ENCODE data around the gene MTMR12. TPM values are rescaled to one million over a fixed set of nuclear protein-coding genes. Genes with fewer than 3 reads are reported as not detected.

The MTMR12 gene
- total and polyA plus RNA-seq, 4 donors = 8.8 to 37.8 (median 23.9) TPM

GRCh38 chr5:32270946-32271345, 41.8 kb downstream of the MTMR12 start:
- ATAC-seq (ENCODE audit: low FRiP score) (no peak), DNase-seq (no peak)
- H3K36me3 ChIP-seq (ENCODE audit: control insufficient read depth in 1 of 2, insufficient read depth in 2 of 2, low read length in 1 of 2) = peaks cover 4 to 7% of the 10 kb centered on the region in 2 donors
- H3K27ac ChIP-seq (ENCODE audit: low read depth in 1 of 2, low read length in 2 of 2) = no peak overlapping the region
- intact Hi-C loops (cut with DNase I) = no loop called here
- 71 to 96% methylated on average over 1 of the region's 1 CpG for WGBS, 2 donors
- no peaks in the 10 kb centered on the region for H3K9me3 ChIP-seq (ENCODE audit: control insufficient read depth, low read length)
- H3K4me3 ChIP-seq (ENCODE audit: low read length in 2 of 2) = no peak overlapping the region
- no peaks in the 10 kb centered on the region for H3K4me1 ChIP-seq (ENCODE audit: control insufficient read depth in 1 of 2, insufficient read depth in 2 of 2, low read length in 2 of 2)
- H3K27me3 ChIP-seq (ENCODE audit: control insufficient read depth in 1 of 2, insufficient read depth in 2 of 2, low read length in 1 of 2) = no peaks in the 10 kb centered on the region

- Histone ChIP-seq H3K9me3 (ENCODE audit: control insufficient read depth, low read length) (no peaks in the 10 kb centered on the region), H3K27ac (ENCODE audit: low read depth in 1 of 2, low read length in 2 of 2) (no peak overlapping the region), H3K36me3 (ENCODE audit: control insufficient read depth in 1 of 2, insufficient read depth in 2 of 2, low read length in 1 of 2) (peaks cover 4 to 7% of the 10 kb centered on the region in 2 donors), H3K4me1 (ENCODE audit: control insufficient read depth in 1 of 2, insufficient read depth in 2 of 2, low read length in 2 of 2) (no peaks in the 10 kb centered on the region), H3K4me3 (ENCODE audit: low read length in 2 of 2) (no peak overlapping the region), H3K27me3 (ENCODE audit: control insufficient read depth in 1 of 2, insufficient read depth in 2 of 2, low read length in 1 of 2) (no peaks in the 10 kb centered on the region)
- no peak for ATAC-seq (ENCODE audit: low FRiP score)
- no peak for DNase-seq
- intact Hi-C loops (cut with DNase I) = no loop called here
- 95 to 98% methylated on average over 4 of the region's 4 CpGs for WGBS, 2 donors
These were observed 42.6 kb downstream of the MTMR12 start for GRCh38 chr5:32270178-32270577.

- ATAC-seq (ENCODE audit: low FRiP score) = no peak
- Histone ChIP-seq H3K9me3 (ENCODE audit: control insufficient read depth, low read length) (no peaks in the 10 kb centered on the region), H3K4me1 (ENCODE audit: control insufficient read depth in 1 of 2, insufficient read depth in 2 of 2, low read length in 2 of 2) (no peaks in the 10 kb centered on the region), H3K36me3 (ENCODE audit: control insufficient read depth in 1 of 2, insufficient read depth in 2 of 2, low read length in 1 of 2) (peaks cover under 1 to 3% of the 10 kb centered on the region in 2 donors), H3K27ac (ENCODE audit: low read depth in 1 of 2, low read length in 2 of 2) (no peak overlapping the region), H3K27me3 (ENCODE audit: control insufficient read depth in 1 of 2, insufficient read depth in 2 of 2, low read length in 1 of 2) (no peaks in the 10 kb centered on the region), H3K4me3 (ENCODE audit: low read length in 2 of 2) (no peak overlapping the region)
- 91 to 92% methylated on average over 6 of the region's 6 CpGs for WGBS, 2 donors
- intact Hi-C loops (cut with DNase I) = no loop called here
- no peak for DNase-seq
These were observed 46.8 kb downstream of the MTMR12 start for GRCh38 chr5:32265902-32266301.

GRCh38 chr5:32264957-32265572, 47.7 kb downstream of the MTMR12 start:
- WGBS, 2 donors = 49 to 55% methylated on average over 4 of the region's 4 CpGs
- intact Hi-C loops (cut with DNase I) = no loop called here
- Histone ChIP-seq H3K4me1 (ENCODE audit: control insufficient read depth in 1 of 2, insufficient read depth in 2 of 2, low read length in 2 of 2) (no peaks in the 10 kb centered on the region), H3K27me3 (ENCODE audit: control insufficient read depth in 1 of 2, insufficient read depth in 2 of 2, low read length in 1 of 2) (no peaks in the 10 kb centered on the region), H3K27ac (ENCODE audit: low read depth in 1 of 2, low read length in 2 of 2) (no peak overlapping the region), H3K36me3 (ENCODE audit: control insufficient read depth in 1 of 2, insufficient read depth in 2 of 2, low read length in 1 of 2) (peaks cover 0 to 3% of the 10 kb centered on the region in 2 donors), H3K4me3 (ENCODE audit: low read length in 2 of 2) (no peak overlapping the region), H3K9me3 (ENCODE audit: control insufficient read depth, low read length) (no peaks in the 10 kb centered on the region)
- ATAC-seq (ENCODE audit: low FRiP score) = no peak
- no peak for DNase-seq

GRCh38 chr5:32263684-32264083, 49.1 kb downstream of the MTMR12 start:
- no peaks in the 10 kb centered on the region for H3K9me3 ChIP-seq (ENCODE audit: control insufficient read depth, low read length)
- H3K4me1 ChIP-seq (ENCODE audit: control insufficient read depth in 1 of 2, insufficient read depth in 2 of 2, low read length in 2 of 2) = no peaks in the 10 kb centered on the region
- H3K27ac ChIP-seq (ENCODE audit: low read depth in 1 of 2, low read length in 2 of 2) = no peak overlapping the region
- H3K4me3 ChIP-seq (ENCODE audit: low read length in 2 of 2) = no peak overlapping the region
- intact Hi-C loops (cut with DNase I) = no loop called here
- no peak for ATAC-seq (ENCODE audit: low FRiP score)
- peaks cover 0 to 3% of the 10 kb centered on the region in 2 donors for H3K36me3 ChIP-seq (ENCODE audit: control insufficient read depth in 1 of 2, insufficient read depth in 2 of 2, low read length in 1 of 2)
- DNase-seq = no peak
- 86 to 87% methylated on average over 4 of the region's 4 CpGs for WGBS, 2 donors
- no peaks in the 10 kb centered on the region for H3K27me3 ChIP-seq (ENCODE audit: control insufficient read depth in 1 of 2, insufficient read depth in 2 of 2, low read length in 1 of 2)

- Histone ChIP-seq H3K4me3 (ENCODE audit: low read length in 2 of 2) (no peak overlapping the region), H3K27ac (ENCODE audit: low read depth in 1 of 2, low read length in 2 of 2) (no peak overlapping the region), H3K4me1 (ENCODE audit: control insufficient read depth in 1 of 2, insufficient read depth in 2 of 2, low read length in 2 of 2) (no peaks in the 10 kb centered on the region), H3K27me3 (ENCODE audit: control insufficient read depth in 1 of 2, insufficient read depth in 2 of 2, low read length in 1 of 2) (no peaks in the 10 kb centered on the region), H3K9me3 (ENCODE audit: control insufficient read depth, low read length) (no peaks in the 10 kb centered on the region), H3K36me3 (ENCODE audit: control insufficient read depth in 1 of 2, insufficient read depth in 2 of 2, low read length in 1 of 2) (peaks cover 0 to 10% of the 10 kb centered on the region in 2 donors)
- intact Hi-C loops (cut with DNase I) = no loop called here
- ATAC-seq (ENCODE audit: low FRiP score) (no peak), DNase-seq (no peak)
- WGBS, 2 donors = 74 to 83% methylated on average over 2 of the region's 2 CpGs
These were observed 51.5 kb downstream of the MTMR12 start for GRCh38 chr5:32261198-32261597.

- Histone ChIP-seq H3K27ac (ENCODE audit: low read depth in 1 of 2, low read length in 2 of 2) (no peak overlapping the region), H3K27me3 (ENCODE audit: control insufficient read depth in 1 of 2, insufficient read depth in 2 of 2, low read length in 1 of 2) (no peaks in the 10 kb centered on the region), H3K4me3 (ENCODE audit: low read length in 2 of 2) (no peak overlapping the region), H3K9me3 (ENCODE audit: control insufficient read depth, low read length) (no peaks in the 10 kb centered on the region), H3K4me1 (ENCODE audit: control insufficient read depth in 1 of 2, insufficient read depth in 2 of 2, low read length in 2 of 2) (no peaks in the 10 kb centered on the region), H3K36me3 (ENCODE audit: control insufficient read depth in 1 of 2, insufficient read depth in 2 of 2, low read length in 1 of 2) (peaks cover 2 to 10% of the 10 kb centered on the region in 2 donors)
- no peak for DNase-seq
- no peak for ATAC-seq (ENCODE audit: low FRiP score)
- intact Hi-C loops (cut with DNase I) = no loop called here
- 68 to 74% methylated on average over 1 of the region's 1 CpG for WGBS, 2 donors
These were observed 53.7 kb downstream of the MTMR12 start for GRCh38 chr5:32259033-32259432.

- no peak for ATAC-seq (ENCODE audit: low FRiP score)
- Histone ChIP-seq H3K27me3 (ENCODE audit: control insufficient read depth in 1 of 2, insufficient read depth in 2 of 2, low read length in 1 of 2) (no peaks in the 10 kb centered on the region), H3K27ac (ENCODE audit: low read depth in 1 of 2, low read length in 2 of 2) (no peak overlapping the region), H3K36me3 (ENCODE audit: control insufficient read depth in 1 of 2, insufficient read depth in 2 of 2, low read length in 1 of 2) (peaks cover 2 to 10% of the 10 kb centered on the region in 2 donors), H3K9me3 (ENCODE audit: control insufficient read depth, low read length) (no peaks in the 10 kb centered on the region), H3K4me1 (ENCODE audit: control insufficient read depth in 1 of 2, insufficient read depth in 2 of 2, low read length in 2 of 2) (no peaks in the 10 kb centered on the region), H3K4me3 (ENCODE audit: low read length in 2 of 2) (no peak overlapping the region)
- no peak for DNase-seq
- WGBS, 2 donors = 92 to 99% methylated on average over 3 of the region's 3 CpGs
- intact Hi-C loops (cut with DNase I) = no loop called here
These were observed 54.3 kb downstream of the MTMR12 start for GRCh38 chr5:32258424-32258823.

GRCh38 chr5:32255540-32255900, 57.2 kb downstream of the MTMR12 start:
- intact Hi-C loops (cut with DNase I) = no loop called here
- Histone ChIP-seq H3K4me3 (ENCODE audit: low read length in 2 of 2) (no peak overlapping the region), H3K4me1 (ENCODE audit: control insufficient read depth in 1 of 2, insufficient read depth in 2 of 2, low read length in 2 of 2) (no peaks in the 10 kb centered on the region), H3K36me3 (ENCODE audit: control insufficient read depth in 1 of 2, insufficient read depth in 2 of 2, low read length in 1 of 2) (peaks cover 2 to 7% of the 10 kb centered on the region in 2 donors), H3K27me3 (ENCODE audit: control insufficient read depth in 1 of 2, insufficient read depth in 2 of 2, low read length in 1 of 2) (no peaks in the 10 kb centered on the region), H3K27ac (ENCODE audit: low read depth in 1 of 2, low read length in 2 of 2) (no peak overlapping the region), H3K9me3 (ENCODE audit: control insufficient read depth, low read length) (no peaks in the 10 kb centered on the region)
- no peak for ATAC-seq (ENCODE audit: low FRiP score)
- 82 to 88% methylated on average over 2 of the region's 2 CpGs for WGBS, 2 donors
- DNase-seq = no peak

Measured in aorta (tissue), 5 donors.